Activated CD8-positive, alpha-beta T cell treated with anti-CD3 and anti-CD28 coated beads, Interleukin-2, amount 10 ng/mL, durations not matched to agents 7 days and 5 days (primary cell): ENCODE results near the gene FARP2. TPM values are rescaled to one million over a fixed set of nuclear protein-coding genes. Genes with fewer than 3 reads are reported as not detected.

Experiments
- ATAC-seq: fragments of 150-1000 bp; cut with Tn5 transposase; one replicate; pipeline ENCODE4 v1.10.0; 2021; ENCODE audit warnings: moderate library complexity
- CTCF ChIA-PET: fragments of 350-600 bp; sonication (Branson Sonifier 250); formaldehyde crosslinking; loops from one replicate; lab custom pipeline; 2021; ENCODE audit warnings: antibody characterized with exemption; lab: Charles Lee
- POLR2A ChIA-PET: fragments of 350-600 bp; sonication (Branson Sonifier 250); formaldehyde crosslinking; loops from one replicate; lab custom pipeline; 2021; ENCODE audit warnings: antibody characterized with exemption; lab: Charles Lee
- DNase-seq: peaks from one replicate; pipeline ENCODE4 v3.0.0-alpha.2; 2020
- H3K27ac Mint-ChIP-seq: one replicate; pipeline ENCODE4 v1.8.0; 2021; ENCODE audit warnings: mild to moderate bottlenecking, mixed read lengths
- H3K27me3 Mint-ChIP-seq: one replicate; pipeline ENCODE4 v1.8.0; 2021; ENCODE audit warnings: low read depth, mixed read lengths
- H3K36me3 Mint-ChIP-seq: one replicate; pipeline ENCODE4 v1.8.0; 2021; ENCODE audit warnings: low read depth, mixed read lengths
- H3K4me1 Mint-ChIP-seq: one replicate; pipeline ENCODE4 v1.8.0; 2021; ENCODE audit warnings: low read depth, mixed read lengths
- H3K4me3 Mint-ChIP-seq: one replicate; pipeline ENCODE4 v1.8.0; 2021; ENCODE audit warnings: mild to moderate bottlenecking, mixed read lengths
- H3K9me3 Mint-ChIP-seq: one replicate; pipeline ENCODE4 v1.8.0; 2022; ENCODE audit warnings: mixed read lengths; ENCODE audit not compliant: insufficient read depth
- total RNA-seq, 2 experiments: library from RNA; stranded (reverse); gene quantifications; one replicate each; pipeline ENCODE4 v1.2.3, GENCODE V29; 2021

Gene FARP2
- total RNA-seq, 2 experiments from 2014 or later: 19.3 to 22.7 TPM

DNA sequence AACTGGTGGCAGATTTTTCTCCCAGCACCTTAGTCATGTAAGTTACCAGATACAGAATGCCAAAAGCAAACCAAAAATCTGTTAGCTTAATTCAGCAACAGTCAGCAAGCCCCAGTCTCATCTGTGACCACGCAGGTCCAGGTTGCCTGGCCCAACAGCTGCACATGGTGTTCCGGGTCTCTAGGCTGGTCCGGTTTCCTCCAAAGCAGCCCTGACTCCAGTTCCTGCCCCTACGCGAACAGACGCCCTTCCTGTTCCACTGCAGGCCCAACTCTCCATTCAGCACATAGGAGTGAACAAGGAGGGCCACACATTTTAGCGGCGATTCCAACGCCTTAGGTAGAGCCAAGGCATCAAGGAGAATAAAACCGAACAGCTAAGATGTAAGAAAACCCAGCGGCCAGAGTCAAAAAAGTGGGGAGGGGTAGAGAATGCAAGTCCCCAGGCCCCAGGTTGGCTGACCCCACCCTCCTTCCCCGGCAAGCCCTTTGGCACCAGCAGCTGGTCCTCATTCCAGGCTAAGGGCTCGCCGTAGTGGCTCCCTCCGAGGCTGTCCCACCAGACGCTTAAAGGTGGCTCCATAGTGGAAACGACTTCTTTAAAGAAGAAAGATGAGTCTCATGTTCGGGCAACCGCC, 150.8 kb downstream of the FARP2 start:
- Mint-ChIP-seq H3K27ac (peak overlapping the region; percentile 68), H3K9me3 (no peaks in the 10 kb centered on the region), H3K36me3 (peaks cover 2% of the 10 kb centered on the region), H3K4me1 (peaks cover 21% of the 10 kb centered on the region), H3K27me3 (no peaks in the 10 kb centered on the region), H3K4me3 (peak overlapping the region; percentile 83)
- no peak for DNase-seq
- CTCF ChIA-PET: no interaction called here
- ATAC-seq: no peak
- POLR2A ChIA-PET: interaction anchor here (0.9 kb wide), 1 partner anchor 9 kb away, joined by 3 read pairs; no protein-coding TSS in a partner anchor

DNA sequence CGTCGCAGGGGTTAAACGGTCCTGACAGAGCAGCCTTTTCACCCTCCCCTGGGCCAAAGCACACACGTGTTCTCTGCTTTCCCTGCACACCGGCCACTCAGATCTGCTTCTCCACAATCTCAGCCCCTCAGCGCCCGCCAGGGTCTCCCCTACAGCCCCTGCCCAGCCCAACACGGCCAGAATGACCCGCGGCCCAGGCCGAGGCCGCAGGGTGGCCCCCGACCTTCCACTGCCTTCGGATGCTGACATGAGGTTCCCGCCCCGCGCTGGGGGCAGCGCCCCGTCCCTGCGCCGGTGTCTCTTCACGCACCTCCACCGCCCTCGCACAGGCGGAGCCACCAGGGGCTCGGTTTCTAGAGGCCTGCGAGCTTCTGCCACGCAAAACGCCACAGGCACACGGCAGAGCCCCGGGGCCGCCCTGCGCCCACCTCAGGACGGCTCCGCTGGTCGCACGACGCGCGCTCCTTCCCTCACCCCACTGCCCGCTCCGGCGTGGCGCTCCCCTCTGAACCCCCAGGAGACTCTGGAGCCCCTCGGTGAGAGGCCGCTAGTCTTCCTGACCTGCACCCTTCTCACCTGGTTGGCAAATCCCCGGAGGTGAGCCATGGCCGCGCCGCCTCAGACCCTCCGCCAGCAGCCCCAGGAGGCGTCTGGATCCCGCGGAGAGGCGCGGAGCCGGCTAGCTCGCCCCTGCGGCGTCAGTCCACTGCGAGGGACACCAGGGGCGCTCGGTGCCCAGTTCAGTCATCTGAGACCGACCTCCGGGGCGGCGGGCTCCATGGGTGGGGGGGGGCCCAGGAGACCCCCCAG, 151.6 kb downstream of the FARP2 start:
- Mint-ChIP-seq H3K9me3 (no peaks in the 10 kb centered on the region), H3K4me1 (peaks cover 21% of the 10 kb centered on the region), H3K27ac (peak overlapping the region; percentile 68), H3K27me3 (no peaks in the 10 kb centered on the region), H3K4me3 (peak overlapping the region; percentile 83), H3K36me3 (peaks cover 2% of the 10 kb centered on the region)
- ChIA-PET CTCF (no interaction called here), POLR2A (interaction anchor here (0.9 kb wide), 1 partner anchor 8 kb away, joined by 3 read pairs; no protein-coding TSS in a partner anchor)
- ATAC-seq (peak; percentile 37), DNase-seq (peak; percentile 43)

DNA sequence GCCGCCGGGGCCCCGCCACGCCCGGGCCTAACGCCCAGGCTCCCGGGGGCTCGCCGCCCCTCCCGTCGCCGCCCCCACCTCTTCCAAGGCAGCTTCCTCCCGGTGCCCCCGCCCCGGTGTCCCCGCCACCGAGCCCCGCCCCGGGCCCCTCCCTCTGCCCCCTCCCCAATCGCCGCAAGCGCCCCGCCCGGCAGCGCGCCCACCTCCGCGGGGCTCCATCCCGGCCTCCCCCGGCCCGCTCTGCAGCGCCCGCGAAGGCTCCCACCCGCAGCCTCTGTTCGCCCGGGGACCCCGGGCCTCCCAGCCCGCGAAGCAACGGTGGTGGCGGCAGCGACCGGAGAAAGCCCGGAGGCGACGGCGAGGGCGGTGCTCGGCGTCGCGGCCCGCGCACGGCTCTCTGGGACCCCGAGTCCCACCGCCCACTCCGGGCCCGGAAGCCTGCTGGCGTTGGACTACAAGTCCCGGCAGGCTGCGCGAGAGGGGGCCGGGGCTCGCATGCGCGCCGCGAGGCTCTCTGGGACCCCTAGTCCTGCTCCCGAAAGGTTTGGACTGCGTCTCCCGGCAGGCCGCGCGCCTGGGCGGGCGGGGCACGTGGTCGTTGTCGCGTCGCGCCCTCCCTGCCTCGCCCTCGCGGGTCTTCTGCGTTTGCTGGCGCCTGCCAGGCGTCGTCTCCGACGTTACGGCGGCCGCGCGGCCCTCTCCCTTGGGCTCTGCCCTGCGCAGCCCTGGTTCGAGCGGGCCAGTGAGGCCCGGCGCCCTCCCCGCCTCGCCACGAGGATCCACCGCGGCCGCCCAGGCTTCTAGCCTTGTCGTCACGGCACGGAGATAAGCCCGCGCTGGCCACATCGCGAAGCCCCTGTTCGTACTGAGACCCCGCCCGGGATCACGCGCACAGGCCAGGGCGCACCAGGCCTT, 152.4 kb downstream of the FARP2 start, which contains the start of gene STK25:
Gene STK25 (minus strand): TSS at position 345 of the 915 bp plus-strand sequence. CDS start 549 bp downstream, outside the sequence.
- CTCF ChIA-PET: no interaction called here
- Mint-ChIP-seq H3K4me1 (peaks cover 21% of the 10 kb centered on the region), H3K27ac (peak within 1 kb of the TSS; percentile 87), H3K27me3 (no peaks in the 10 kb centered on the region), H3K9me3 (no peaks in the 10 kb centered on the region), H3K36me3 (peaks cover 2% of the 10 kb centered on the region), H3K4me3 (peak within 1 kb of the TSS; percentile 83)
- ATAC-seq (peak; percentile 93), DNase-seq (peak; percentile 98)
- POLR2A ChIA-PET: no interaction called here

DNA sequence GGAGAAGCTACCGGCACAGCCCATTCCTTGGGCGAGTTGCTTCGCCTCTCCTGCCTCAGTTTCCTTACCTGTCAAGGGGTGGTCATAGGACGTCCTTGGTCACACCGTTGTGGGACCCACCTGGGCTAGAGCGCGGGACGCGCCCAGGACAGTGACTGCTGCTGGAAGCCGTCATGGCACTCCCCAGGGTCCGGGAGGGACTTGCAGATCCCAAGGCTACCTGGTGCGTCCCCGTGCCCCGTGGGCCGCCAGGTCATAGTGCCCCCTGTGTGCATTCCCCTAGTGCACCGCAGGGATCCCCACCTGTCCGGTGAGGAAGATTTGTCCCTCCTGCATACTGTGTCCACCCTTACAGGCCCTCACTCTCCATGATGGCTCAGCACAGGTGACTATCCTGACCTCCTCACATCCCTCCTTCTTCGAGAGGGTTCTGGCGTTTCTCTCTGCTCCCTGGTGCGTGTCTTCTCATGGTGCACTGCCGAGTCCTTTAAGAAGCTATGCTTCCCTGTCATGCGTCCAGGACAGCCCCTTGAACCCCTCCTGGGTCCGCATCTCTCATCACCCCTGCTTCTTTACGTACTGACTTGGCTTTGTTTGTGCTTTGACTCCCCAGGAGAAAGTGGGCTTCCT, 153.2 kb downstream of the FARP2 start:
- no peak for DNase-seq
- CTCF ChIA-PET: no interaction called here

DNA sequence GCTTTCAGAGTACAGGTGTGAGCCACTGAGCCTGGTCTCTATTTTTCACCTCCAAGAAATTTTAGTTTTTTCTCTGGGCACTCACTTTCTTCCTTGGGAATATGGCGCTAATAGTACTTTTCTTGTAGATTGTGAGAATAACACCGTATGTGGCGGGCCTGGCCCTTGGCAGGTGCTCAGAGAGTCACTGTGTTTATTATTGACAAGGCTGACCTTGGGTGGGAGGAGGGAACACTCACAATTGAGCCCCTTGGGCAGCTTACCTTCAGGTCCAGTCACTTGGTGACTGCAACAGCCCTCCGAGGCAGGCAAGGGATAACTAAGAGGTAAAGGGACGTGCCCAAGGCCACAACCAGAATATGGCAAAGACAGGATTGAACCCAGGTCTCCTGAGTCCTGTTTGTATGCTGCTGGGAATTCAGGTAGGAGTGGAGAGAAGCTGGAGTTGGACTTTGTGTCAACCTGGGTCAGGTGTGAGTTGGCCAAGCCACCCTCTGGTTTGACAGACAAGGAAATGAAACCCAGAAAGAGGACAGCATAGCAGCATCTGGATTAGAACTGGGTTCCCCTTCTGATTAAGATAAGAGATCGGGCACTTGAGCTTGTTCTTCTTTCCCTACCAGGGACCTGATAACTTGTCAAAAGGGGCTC, 155.1 kb downstream of the FARP2 start:
- H3K4me3 Mint-ChIP-seq: no peak overlapping the region
- no peaks in the 10 kb centered on the region for H3K9me3 Mint-ChIP-seq
- ChIA-PET POLR2A (interaction anchor here (0.5 kb wide), 1 partner anchor 416 kb away, joined by 3 read pairs; no protein-coding TSS in a partner anchor), CTCF (no interaction called here)
- no peak overlapping the region for H3K27ac Mint-ChIP-seq
- no peak for ATAC-seq
- no peaks in the 10 kb centered on the region for H3K27me3 Mint-ChIP-seq
- peaks cover 33% of the 10 kb centered on the region for H3K4me1 Mint-ChIP-seq
- peaks cover 2% of the 10 kb centered on the region for H3K36me3 Mint-ChIP-seq
- DNase-seq: no peak

More for the DNA sequence above, 153.2 kb downstream of the FARP2 start:
- Mint-ChIP-seq H3K9me3 (no peaks in the 10 kb centered on the region), H3K27ac (peak overlapping the region; percentile 87), H3K4me3 (peak overlapping the region; percentile 76), H3K36me3 (peaks cover 2% of the 10 kb centered on the region), H3K4me1 (peaks cover 21% of the 10 kb centered on the region), H3K27me3 (no peaks in the 10 kb centered on the region)
- POLR2A ChIA-PET: interaction anchor here (0.6 kb wide), 1 partner anchor 23 kb away, joined by 3 read pairs; no protein-coding TSS in a partner anchor
- no peak for ATAC-seq

DNA sequence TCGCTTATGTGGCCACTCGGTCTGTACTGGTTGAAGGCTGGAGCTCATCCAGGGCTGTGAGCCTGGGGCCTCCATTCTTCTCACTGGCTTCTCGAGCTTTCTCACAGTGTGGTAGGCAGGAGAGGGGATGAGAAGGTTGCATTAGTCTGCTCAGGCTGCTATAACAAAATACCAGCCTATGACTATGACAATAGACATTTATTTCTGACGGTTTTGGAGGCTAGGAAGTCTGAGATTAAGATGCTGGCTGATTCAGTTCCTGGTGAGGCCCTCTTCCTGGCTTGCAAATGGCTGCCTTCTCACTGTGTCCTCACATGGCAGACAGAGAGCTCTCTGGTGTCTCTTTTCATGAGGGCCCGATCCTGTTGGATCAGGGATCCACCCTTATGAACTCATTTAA, 158.5 kb downstream of the FARP2 start:
- no peak overlapping the region for H3K27ac Mint-ChIP-seq
- H3K9me3 Mint-ChIP-seq: no peaks in the 10 kb centered on the region
- no peak overlapping the region for H3K4me3 Mint-ChIP-seq
- H3K4me1 Mint-ChIP-seq: peaks cover 28% of the 10 kb centered on the region
- POLR2A ChIA-PET: interaction anchor here (1.6 kb wide), 1 partner anchor 198 kb away, joined by 4 read pairs; no protein-coding TSS in a partner anchor
- CTCF ChIA-PET: no interaction called here
- H3K36me3 Mint-ChIP-seq: peaks cover 3% of the 10 kb centered on the region
- peaks cover 4% of the 10 kb centered on the region for H3K27me3 Mint-ChIP-seq
- no peak for DNase-seq
- no peak for ATAC-seq

DNA sequence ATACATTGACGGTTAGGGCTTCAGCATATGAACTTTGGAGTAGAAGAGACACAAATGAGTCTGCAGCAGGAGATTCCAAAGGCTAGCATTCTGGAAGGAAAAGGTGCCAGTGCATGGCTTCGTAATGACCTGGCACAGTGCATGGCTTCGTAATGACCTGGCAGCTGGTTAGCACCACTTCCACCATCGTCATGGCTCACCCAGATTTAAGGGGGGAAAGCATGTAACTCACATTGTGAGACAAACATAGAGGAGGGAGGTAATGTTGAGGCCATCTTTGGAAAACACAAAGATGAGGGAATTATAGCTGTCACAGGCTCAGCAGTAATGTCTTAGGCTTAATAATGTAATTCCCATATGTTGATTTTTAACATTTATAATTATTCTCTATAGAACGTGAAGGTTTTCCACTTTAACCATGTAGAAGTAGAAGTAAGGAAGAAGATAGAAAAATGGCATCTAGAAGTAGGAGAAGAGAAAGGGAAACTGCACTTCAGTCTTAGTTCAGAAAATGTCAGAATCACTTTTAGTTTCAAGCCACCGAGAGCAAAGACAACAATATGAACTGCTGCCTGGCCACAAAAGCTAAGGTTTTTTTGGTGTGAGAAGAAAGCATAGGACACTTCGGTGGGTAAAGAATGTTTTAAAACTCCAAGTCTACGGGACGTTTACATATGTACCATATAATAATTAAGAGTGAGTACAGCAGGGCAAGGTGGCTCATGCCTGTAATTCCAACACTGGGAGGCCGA, 159.1 kb downstream of the FARP2 start:
- Mint-ChIP-seq H3K4me1 (peaks cover 25% of the 10 kb centered on the region), H3K27ac (peak overlapping the region; percentile 53), H3K4me3 (no peak overlapping the region), H3K36me3 (peaks cover 3% of the 10 kb centered on the region), H3K27me3 (peaks cover 4% of the 10 kb centered on the region), H3K9me3 (no peaks in the 10 kb centered on the region)
- CTCF ChIA-PET: interaction anchor here (1.3 kb wide), 1 partner anchor 10 kb away, joined by 4 read pairs; no protein-coding TSS in a partner anchor
- DNase-seq (no peak), ATAC-seq (peak; percentile 35)
- POLR2A ChIA-PET: interaction anchor here (0.9 to 1.6 kb wide), 2 partner anchors 8 to 199 kb away, joined by 3 to 4 read pairs; no protein-coding TSS in a partner anchor

DNA sequence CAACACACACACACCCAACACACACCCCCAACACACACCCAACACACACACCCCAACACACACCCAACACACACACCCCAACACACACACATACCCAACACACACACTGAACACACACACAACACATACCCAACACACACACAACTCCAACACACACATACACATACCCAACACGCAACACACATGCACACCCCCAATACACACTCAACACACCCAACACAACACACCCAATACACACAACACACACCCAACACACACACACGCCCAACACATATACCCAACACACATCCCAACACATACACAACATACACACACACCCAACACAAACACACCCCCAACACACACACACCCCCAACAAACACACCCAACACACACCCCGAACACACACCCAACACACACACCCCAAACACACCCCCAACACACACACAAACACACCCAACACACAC, 160.5 kb downstream of the FARP2 start:
- DNase-seq: no peak
- no peak for ATAC-seq
- H3K27me3 Mint-ChIP-seq: peaks cover 7% of the 10 kb centered on the region
- CTCF ChIA-PET: interaction anchor here (1.3 kb wide), 1 partner anchor 11 kb away, joined by 4 read pairs; no protein-coding TSS in a partner anchor
- H3K36me3 Mint-ChIP-seq: peaks cover 3% of the 10 kb centered on the region
- POLR2A ChIA-PET: no interaction called here
- peak overlapping the region; percentile 75 for H3K27ac Mint-ChIP-seq
- no peak overlapping the region for H3K4me3 Mint-ChIP-seq
- H3K4me1 Mint-ChIP-seq: peaks cover 32% of the 10 kb centered on the region
- H3K9me3 Mint-ChIP-seq: no peaks in the 10 kb centered on the region

DNA sequence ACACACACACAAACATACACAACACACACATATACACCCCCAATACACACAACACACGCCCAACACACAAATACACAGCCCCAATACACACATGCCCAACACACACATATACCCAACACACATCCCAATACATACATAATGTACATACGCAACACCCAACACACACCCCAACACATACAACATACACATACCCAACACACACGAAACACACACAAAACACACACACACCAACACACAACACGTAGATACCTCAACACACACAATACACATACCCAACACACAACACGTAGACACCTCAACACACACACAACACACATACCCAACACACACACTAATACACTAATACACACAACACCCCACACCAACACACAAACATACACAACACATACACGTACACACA, 161.2 kb downstream of the FARP2 start:
- POLR2A ChIA-PET: no interaction called here
- no peak for ATAC-seq

DNA sequence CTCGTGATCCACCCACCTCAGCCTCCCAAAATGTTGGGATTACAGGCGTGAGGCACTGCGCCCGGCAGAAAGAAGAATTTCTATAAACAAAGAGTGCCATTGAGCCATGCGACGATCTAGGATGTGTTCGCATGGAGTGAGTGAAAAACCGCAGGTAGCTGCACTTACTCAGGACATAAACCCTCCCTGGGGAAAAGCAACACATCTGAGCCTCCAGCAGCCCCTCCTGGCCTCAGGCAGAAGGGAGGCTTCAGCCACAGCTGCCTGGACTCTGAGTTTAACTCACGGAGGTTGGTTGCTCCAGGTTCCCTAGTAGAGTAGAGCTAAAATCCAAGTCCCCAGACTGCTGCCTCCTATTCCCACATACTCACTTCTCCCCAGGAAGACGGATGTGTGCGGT, 163.6 kb downstream of the FARP2 start:
- ChIA-PET CTCF (no interaction called here), POLR2A (no interaction called here)
- DNase-seq: no peak
- Mint-ChIP-seq H3K4me3 (no peak overlapping the region), H3K4me1 (peaks cover 30% of the 10 kb centered on the region), H3K27me3 (peaks cover 7% of the 10 kb centered on the region), H3K9me3 (no peaks in the 10 kb centered on the region), H3K36me3 (peaks cover 3% of the 10 kb centered on the region), H3K27ac (no peak overlapping the region)
- ATAC-seq: no peak

More for the DNA sequence above, 161.2 kb downstream of the FARP2 start:
- peaks cover 7% of the 10 kb centered on the region for H3K27me3 Mint-ChIP-seq
- H3K4me3 Mint-ChIP-seq: no peak overlapping the region
- peaks cover 32% of the 10 kb centered on the region for H3K4me1 Mint-ChIP-seq
- DNase-seq: no peak
- peak overlapping the region; percentile 7 for H3K27ac Mint-ChIP-seq
- CTCF ChIA-PET: no interaction called here
- no peaks in the 10 kb centered on the region for H3K9me3 Mint-ChIP-seq
- peaks cover 3% of the 10 kb centered on the region for H3K36me3 Mint-ChIP-seq
